GM23248 (cell line): ENCODE results near the gene MAN1B1. TPM values are rescaled to one million over a fixed set of nuclear protein-coding genes. Genes with fewer than 3 reads are reported as not detected.

Source experiments
- DNase-seq: peaks from one replicate; pipeline ENCODE4 v3.0.0-alpha.2; 2015
- H2AFZ ChIP-seq: fragments of 200-600 bp; sonication (generic); 2 replicates; pipeline ENCODE4 v1.6.1; 2016; ENCODE audit warnings: antibody characterized with exemption
- H3F3A ChIP-seq: fragments of 200-600 bp; sonication (generic); 2 replicates; pipeline ENCODE4 v1.6.1; 2016; ENCODE audit warnings: mild to moderate bottlenecking, antibody characterized with exemption, mixed run types; ENCODE audit not compliant: insufficient read depth
- H3K27ac ChIP-seq: fragments of 200-600 bp; sonication (generic); 2 replicates; pipeline ENCODE4 v1.5.1; 2016; ENCODE audit warnings: mild to moderate bottlenecking
- H3K27me3 ChIP-seq: fragments of 200-600 bp; sonication (generic); replicated peaks from 2 replicates; pipeline ENCODE4 v1.6.1; 2016; ENCODE audit warnings: mild to moderate bottlenecking; ENCODE audit not compliant: insufficient read depth
- H3K36me3 ChIP-seq: fragments of 200-600 bp; sonication (generic); 2 replicates; pipeline ENCODE4 v1.6.1; 2016; ENCODE audit warnings: low read depth, mild to moderate bottlenecking
- H3K4me1 ChIP-seq: fragments of 200-600 bp; sonication (generic); 2 replicates; pipeline ENCODE4 v1.6.1; 2016; ENCODE audit warnings: mild to moderate bottlenecking; ENCODE audit not compliant: insufficient read depth
- H3K4me2 ChIP-seq: fragments of 200-600 bp; sonication (generic); one replicate; pipeline ENCODE4 v1.6.1; 2016; ENCODE audit warnings: mild to moderate bottlenecking; ENCODE audit not compliant: unreplicated experiment
- H3K4me3 ChIP-seq: fragments of 200-600 bp; sonication (generic); 2 replicates; pipeline ENCODE4 v1.5.1; 2016; ENCODE audit warnings: mild to moderate bottlenecking
- H3K79me2 ChIP-seq: fragments of 200-600 bp; sonication (generic); 2 replicates; pipeline ENCODE4 v1.6.1; 2016; ENCODE audit warnings: mild to moderate bottlenecking; ENCODE audit not compliant: insufficient read depth
- H3K9ac ChIP-seq: fragments of 200-600 bp; sonication (generic); 2 replicates; pipeline ENCODE4 v1.6.1; 2016; ENCODE audit warnings: mild to moderate bottlenecking
- H3K9me2 ChIP-seq: fragments of 200-600 bp; sonication (generic); 2 replicates; pipeline ENCODE4 v1.6.1; 2016; ENCODE audit warnings: mixed run types, mild to moderate bottlenecking, moderate library complexity; ENCODE audit not compliant: insufficient read depth
- H3K9me3 ChIP-seq: fragments of 200-600 bp; sonication (generic); one replicate; pipeline ENCODE4 v1.6.1; 2017; ENCODE audit warnings: low read depth
- H4K20me1 ChIP-seq: fragments of 200-600 bp; sonication (generic); 2 replicates; pipeline ENCODE4 v1.6.0; 2016; ENCODE audit not compliant: insufficient read depth
- EZH2 ChIP-seq: fragments of 200-600 bp; sonication (generic); IDR thresholded peaks from 2 replicates; pipeline ENCODE4 v1.6.1; 2018; ENCODE audit warnings: antibody characterized with exemption, mild to moderate bottlenecking; ENCODE audit not compliant: insufficient read depth, poor library complexity, severe bottlenecking
- EZH2phosphoT487 ChIP-seq: fragments of 200-600 bp; sonication (generic); IDR thresholded peaks from 2 replicates; pipeline ENCODE4 v1.6.1; 2018; ENCODE audit warnings: antibody characterized with exemption, moderate library complexity, mild to moderate bottlenecking, low read depth; ENCODE audit not compliant: insufficient read depth
- WGBS, 2 experiments: methylation state at CpG; one replicate each; pipeline ENCODE4 v1.1.6; 2015 to 2017; ENCODE audit warnings: low lambda C conversion rate in 2 of 2, low coverage in 1 of 2; ENCODE audit errors: missing lambda C conversion rate in 2 of 2; 5-methylcytosine and 5-hydroxymethylcytosine counted together
- in situ Hi-C: fragments of 300-500 bp; cut with MboI; formaldehyde crosslinking; loops from 2 replicates; pipeline ENCODE4 v1.15.0; 2020
- polyA plus RNA-seq: library from polyadenylated mRNA; unstranded; fragments of >200 nt; fragmentation: Nextera tagmentation; extraction: Ambion mirVana; gene quantifications from 2 replicates; pipeline ENCODE4 v1.2.1, GENCODE V29; 2016
- total RNA-seq: library from RNA; depleted of rRNA; stranded (reverse); fragments of >200 nt; shearing (Covaris generic); gene quantifications from 2 replicates; pipeline ENCODE4 v1.2.3, GENCODE V29; 2014

The MAN1B1 gene
- total and polyA plus RNA-seq, 2 experiments from 2014 or later: 101 to 136 TPM

DNA sequence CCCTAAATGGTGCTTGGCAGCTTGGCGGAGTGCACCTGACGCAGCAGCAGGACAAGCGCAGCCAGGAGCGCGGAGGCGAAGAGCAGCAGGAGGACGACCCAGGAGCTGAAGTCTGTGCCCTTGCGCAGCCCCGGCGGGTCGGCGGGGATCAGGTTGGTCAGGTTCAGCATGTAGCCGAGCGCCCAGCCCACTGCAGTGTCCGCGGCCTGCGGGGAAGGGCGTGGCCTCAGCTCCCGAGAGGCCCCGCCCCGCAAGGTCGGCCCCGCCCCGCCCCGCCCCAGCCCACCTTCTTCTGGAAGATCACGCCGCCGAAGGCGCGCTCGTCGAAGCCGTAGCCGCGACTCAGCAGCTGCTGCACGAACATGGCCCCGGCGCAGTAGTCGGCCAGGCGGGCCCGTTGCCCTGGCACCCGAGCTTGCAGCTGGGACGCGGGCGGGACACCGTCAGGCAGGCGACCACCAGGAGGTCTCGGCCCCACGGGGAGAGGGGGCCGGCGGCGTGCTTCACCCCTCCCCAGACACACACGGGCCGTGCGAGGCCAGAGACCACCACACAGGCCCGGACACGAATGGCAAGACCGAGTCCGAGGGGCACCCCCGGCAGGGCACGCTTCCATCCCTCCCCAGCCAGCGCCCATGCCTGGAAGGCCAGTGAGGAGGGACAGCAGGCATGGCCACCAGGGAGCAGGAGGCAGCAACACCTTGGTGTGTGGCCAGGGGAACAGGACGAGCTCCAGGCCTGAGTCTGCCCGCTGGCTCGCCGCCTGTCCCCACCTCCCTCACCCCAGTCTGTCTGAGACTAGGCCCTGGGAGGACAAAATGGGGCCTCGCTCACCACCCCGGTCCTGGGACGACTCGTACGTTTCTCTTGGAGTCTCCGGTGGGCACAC, 37.9 kb upstream of the MAN1B1 start:
- H3K27me3 ChIP-seq: peaks cover 22% of the 10 kb centered on the region
- WGBS, 2 experiments: 21 to 31% methylated on average over 33 to 60 of the region's 72 CpGs
- in situ Hi-C loops: no loop called here

DNA sequence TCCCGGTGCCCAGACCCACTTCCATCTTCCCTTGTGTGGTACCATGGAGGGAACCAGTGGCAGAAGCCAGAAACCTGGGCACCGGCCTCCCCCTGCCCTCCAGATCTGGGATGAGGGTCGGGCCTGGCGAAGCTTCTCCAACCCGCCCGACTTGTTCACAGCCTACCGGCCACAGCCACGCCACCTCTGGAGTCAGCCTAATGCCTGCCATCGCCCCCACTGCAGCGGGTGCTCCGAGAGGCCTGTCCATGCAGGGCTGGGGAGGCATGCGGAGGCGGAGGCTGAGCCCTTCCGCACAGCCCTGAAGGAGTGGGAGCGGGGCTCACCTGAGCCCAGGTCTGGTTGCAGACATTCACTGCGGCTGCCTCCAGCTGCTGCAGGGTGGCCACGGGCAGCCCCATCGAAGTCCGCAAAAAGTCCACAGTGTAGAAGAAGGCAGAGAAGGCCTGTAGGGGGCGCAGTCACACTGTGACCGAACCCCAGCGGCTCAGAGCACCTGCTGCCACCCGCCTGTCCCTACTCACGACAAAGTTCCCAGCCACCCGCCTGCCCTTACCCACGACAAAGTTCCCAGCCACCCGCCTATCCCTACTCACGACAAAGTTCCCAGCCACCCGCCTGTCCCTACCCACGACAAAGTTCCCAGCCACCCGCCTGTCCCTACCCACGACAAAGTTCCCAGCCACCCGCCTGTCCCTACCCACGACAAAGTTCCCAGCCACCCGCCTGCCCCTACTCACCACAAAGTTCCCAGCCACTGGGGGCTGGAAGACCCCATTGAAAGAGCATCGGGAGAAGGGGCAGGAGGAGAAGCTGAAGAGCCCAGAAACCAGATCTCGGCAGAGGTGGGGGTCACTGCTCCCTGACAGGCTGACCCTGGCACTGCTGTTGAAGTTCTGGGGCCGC, 37.0 kb upstream of the MAN1B1 start:
- peaks cover 22% of the 10 kb centered on the region for H3K27me3 ChIP-seq
- no peak overlapping the region for H3K4me3 ChIP-seq
- WGBS, 2 experiments: 38% methylated on average over 30 to 38 of the region's 38 CpGs
- H3K9me3 ChIP-seq: no peaks in the 10 kb centered on the region
- no peaks in the 10 kb centered on the region for H3K9me2 ChIP-seq
- in situ Hi-C loops: no loop called here
- no peaks in the 10 kb centered on the region for H3F3A ChIP-seq
- H3K36me3 ChIP-seq: no peaks in the 10 kb centered on the region
- H3K9ac ChIP-seq: no peak overlapping the region
- H3K4me2 ChIP-seq: no peak overlapping the region
- H3K27ac ChIP-seq: no peak overlapping the region
- H4K20me1 ChIP-seq: no peaks in the 10 kb centered on the region; the same call in 1 of the 2 replicates
- H3K79me2 ChIP-seq: peaks cover 6% of the 10 kb centered on the region
- TF ChIP-seq EZH2: no peak
- TF ChIP-seq EZH2phosphoT487: no peak
- DNase-seq: peak; percentile 73
- no peak overlapping the region for H2AFZ ChIP-seq
- H3K4me1 ChIP-seq: peaks cover 2% of the 10 kb centered on the region; the same call in 1 of the 2 replicates

More for the DNA sequence above, 37.9 kb upstream of the MAN1B1 start:
- Histone ChIP-seq H3K27ac (no peak overlapping the region), H3F3A (no peaks in the 10 kb centered on the region), H3K79me2 (peaks cover 15% of the 10 kb centered on the region), H3K4me1 (peaks cover 8% of the 10 kb centered on the region; the same call in 1 of the 2 replicates), H3K36me3 (no peaks in the 10 kb centered on the region), H4K20me1 (no peaks in the 10 kb centered on the region; the same call in 1 of the 2 replicates), H2AFZ (no peak overlapping the region), H3K4me2 (no peak overlapping the region), H3K9me3 (no peaks in the 10 kb centered on the region), H3K4me3 (no peak overlapping the region), H3K9ac (no peak overlapping the region), H3K9me2 (no peaks in the 10 kb centered on the region)
- peak; percentile 28 for DNase-seq
- TF ChIP-seq EZH2phosphoT487: no peak
- no peak for TF ChIP-seq EZH2

DNA sequence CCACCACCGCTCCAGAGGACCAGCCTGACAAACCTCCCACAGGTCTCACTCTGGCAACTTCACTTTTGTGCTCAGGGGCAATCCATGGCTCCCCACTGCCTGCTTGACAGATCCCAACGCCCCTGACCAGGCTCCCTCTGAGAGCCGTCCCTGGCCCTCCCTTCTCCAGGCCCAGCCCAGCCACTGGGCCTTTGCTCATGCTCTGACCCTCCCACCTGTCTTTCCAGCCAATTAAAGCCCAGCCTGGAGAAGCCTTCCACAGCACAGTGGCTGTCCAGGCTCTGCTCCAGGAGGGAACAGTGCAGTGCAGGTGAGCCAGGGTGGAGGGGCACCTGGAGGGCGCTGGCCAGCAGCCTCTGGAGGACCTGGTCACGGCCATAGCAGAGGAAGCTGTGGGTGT, 36.2 kb upstream of the MAN1B1 start:
- Histone ChIP-seq H3K27ac (no peak overlapping the region), H3K27me3 (peaks cover 22% of the 10 kb centered on the region), H3K79me2 (no peaks in the 10 kb centered on the region), H4K20me1 (no peaks in the 10 kb centered on the region), H3K9me3 (no peaks in the 10 kb centered on the region), H3K4me2 (no peak overlapping the region), H3K4me1 (peaks cover 3% of the 10 kb centered on the region; the same call in 1 of the 2 replicates), H3K4me3 (no peak overlapping the region), H3K9ac (no peak overlapping the region), H3K36me3 (no peaks in the 10 kb centered on the region), H3K9me2 (no peaks in the 10 kb centered on the region), H3F3A (no peaks in the 10 kb centered on the region), H2AFZ (no peak overlapping the region)
- DNase-seq: peak; percentile 20
- 41 to 52% methylated on average over 4 to 5 of the region's 5 CpGs for WGBS, 2 experiments
- TF ChIP-seq EZH2 (no peak), EZH2phosphoT487 (no peak)
- in situ Hi-C loops: no loop called here

DNA sequence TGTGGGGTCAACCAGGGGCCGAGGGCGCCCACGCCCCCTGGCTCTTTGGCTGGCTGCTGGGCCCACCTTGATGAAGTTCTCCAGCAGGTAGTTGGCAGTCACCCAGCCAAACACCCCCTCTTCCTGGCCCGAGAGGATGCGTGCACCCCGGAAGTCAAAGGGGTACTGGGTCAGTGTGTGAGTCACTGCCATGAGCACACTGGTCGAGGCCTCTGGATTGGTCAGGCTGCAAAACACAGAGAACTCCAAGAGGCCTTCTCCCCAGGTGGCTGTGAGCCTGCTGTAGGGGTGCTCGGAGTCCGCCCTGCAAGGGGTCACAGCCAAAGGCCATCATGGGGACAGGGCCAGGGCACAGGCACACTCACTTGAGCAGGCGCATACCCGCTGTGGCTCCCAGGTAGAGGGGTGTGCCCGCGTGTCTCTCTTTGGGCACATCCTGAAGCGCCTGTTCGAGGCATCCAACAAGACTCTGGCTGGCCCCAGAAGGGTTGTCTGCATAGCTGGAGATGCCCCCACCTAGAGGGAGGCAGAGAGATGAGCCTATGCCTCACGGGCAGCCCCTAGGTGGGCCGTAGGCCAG, 35.5 kb upstream of the MAN1B1 start:
- Histone ChIP-seq H4K20me1 (no peaks in the 10 kb centered on the region), H3K4me1 (peaks cover 4% of the 10 kb centered on the region; the same call in 1 of the 2 replicates), H3K4me3 (no peak overlapping the region), H3K27me3 (peaks cover 22% of the 10 kb centered on the region), H3K9me3 (no peaks in the 10 kb centered on the region), H3K9ac (no peak overlapping the region), H3K27ac (no peak overlapping the region), H3F3A (no peaks in the 10 kb centered on the region), H3K36me3 (no peaks in the 10 kb centered on the region), H2AFZ (no peak overlapping the region), H3K4me2 (no peak overlapping the region), H3K79me2 (no peaks in the 10 kb centered on the region), H3K9me2 (no peaks in the 10 kb centered on the region)
- TF ChIP-seq EZH2: no peak
- TF ChIP-seq EZH2phosphoT487: no peak
- 73 to 79% methylated on average over 14 to 17 of the region's 17 CpGs for WGBS, 2 experiments
- in situ Hi-C loops: no loop called here
- DNase-seq: no peak
